Sigmoid colon (tissue), 7 donors: ENCODE measurements around the gene SPON2. TPM values are rescaled to one million over a fixed set of nuclear protein-coding genes. Genes with fewer than 3 reads are reported as not detected.

Experiments used
- DNase-seq: peaks from one replicate; pipeline ENCODE4 v3.0.0-alpha.2; 2019
- H3K27ac ChIP-seq, 4 donors: fragments of 200-600 bp; sonication (generic); one replicate each; pipeline ENCODE4 v1.5.1; 2016 to 2019; ENCODE audit warnings: mild to moderate bottlenecking in 1 of 4
- H3K27me3 ChIP-seq, 3 donors: fragments of 200-600 bp; sonication (generic); one replicate each; pipeline ENCODE4 v1.5.1; 2019; ENCODE audit warnings: mild to moderate bottlenecking in 1 of 3
- H3K36me3 ChIP-seq, 4 donors: fragments of 200-600 bp; sonication (generic); one replicate each; pipeline ENCODE4 v1.5.1; 2016 to 2019
- H3K4me1 ChIP-seq, 4 donors: fragments of 200-600 bp; sonication (generic); one replicate each; pipeline ENCODE4 v1.5.1; 2017 to 2019
- H3K4me3 ChIP-seq, 4 donors: fragments of 200-600 bp; sonication (generic); one replicate each; pipeline ENCODE4 v1.5.1; 2017 to 2019; ENCODE audit warnings: mild to moderate bottlenecking in 2 of 4, moderate library complexity in 1 of 4
- H3K9me3 ChIP-seq, 4 donors: fragments of 200-600 bp in 3 of 4; sonication (generic) in 3 of 4; one replicate each; pipeline versions ENCODE4 v1.5.1 to v1.6.1; 2013 to 2019
- EP300 ChIP-seq, 4 donors: sonication (generic); formaldehyde crosslinking; IDR thresholded peaks; one replicate each; pipeline ENCODE4 v1.6.1; 2017; ENCODE audit warnings: antibody characterized with exemption in 4 of 4
- POLR2A ChIP-seq, 2 donors: fragments of 450-650 bp; IDR thresholded peaks; one replicate each; pipeline ENCODE4 v1.6.1; 2016; ENCODE audit warnings: antibody characterized with exemption in 2 of 2, mild to moderate bottlenecking in 2 of 2, moderate library complexity in 2 of 2
- POLR2AphosphoS5 ChIP-seq, 4 donors: sonication (generic); formaldehyde crosslinking; IDR thresholded peaks; one replicate each; pipeline ENCODE4 v1.6.1; 2017; ENCODE audit warnings: antibody characterized with exemption in 4 of 4
- whole genome bisulfite sequencing, 2 donors: extraction: QIAGEN DNeasy Blood & Tissue Kit; methylation state at CpG; one replicate each; pipeline ENCODE4 v1.1.7; 2013; 5-methylcytosine and 5-hydroxymethylcytosine counted together
- intact Hi-C: fragments of 100-400 bp; cut with DNase I; formaldehyde crosslinking; loops from one replicate; pipeline ENCODE4 v1.15.1; 2023
- polyA plus RNA-seq, 3 donors: library from polyadenylated mRNA; stranded (reverse); fragments of 200-250 nt; gene quantifications; one replicate each; pipeline ENCODE4 v1.2.3, GENCODE V29; 2013
- total RNA-seq, 4 donors: library from RNA; depleted of rRNA; stranded (reverse); fragments of >200 nt; gene quantifications; one replicate each; pipeline ENCODE4 v1.1.0, GENCODE V29; 2016
- TF ChIP-seq, protein P1 (sequence below), 4 experiments: fragments of 450-650 bp in 3 of 4; fragments of 200-600 bp in 1 of 4; IDR thresholded peaks; one replicate each; pipeline ENCODE4 v1.5.1; 2016 to 2019; ENCODE audit warnings: antibody characterized with exemption in 4 of 4, mild to moderate bottlenecking in 3 of 4, moderate library complexity in 2 of 4
- donor health status: healthy with polysubstance abuse.
- donor health status: Bipolar disorder and iron deficiency.
- donor health status: healthy.

Gene SPON2
- total and polyA plus RNA-seq, 7 donors: 8.6 to 165 (median 33.6) TPM

DNA sequence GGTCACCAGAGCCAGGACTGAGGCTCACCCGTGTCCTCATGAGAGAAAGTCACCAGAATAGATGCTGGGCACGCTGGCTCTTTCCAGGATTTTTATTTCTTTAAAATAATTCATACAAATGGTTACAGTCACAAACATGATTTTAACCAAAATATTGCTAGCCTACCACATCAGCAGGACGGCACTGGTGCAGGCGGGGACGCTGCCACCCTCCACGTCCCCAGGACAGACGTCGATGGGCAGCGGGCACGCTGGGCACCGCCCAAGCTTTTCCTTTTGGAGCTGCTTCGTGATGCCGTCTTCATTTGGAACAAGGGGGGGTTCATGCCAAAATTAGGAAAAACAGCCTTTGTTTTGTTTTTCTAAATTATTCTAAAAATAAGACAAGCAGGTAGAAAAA lies 39.0 kb upstream of the SPON2 start:
- WGBS, 2 donors: 92 to 93% methylated on average over 13 of the region's 13 CpGs
- H3K9me3 ChIP-seq: no peaks in the 10 kb centered on the region
- peak overlapping the region in 3 of 4 donors; percentile 68 to 79 (median 78) for H3K27ac ChIP-seq
- no peak overlapping the region for H3K4me3 ChIP-seq
- H3K36me3 ChIP-seq: peaks cover 32 to 43% (median 36%) of the 10 kb centered on the region in 4 donors
- intact Hi-C loops: no loop called here
- H3K27me3 ChIP-seq: no peaks in the 10 kb centered on the region
- DNase-seq: peak; percentile 61
- H3K4me1 ChIP-seq: peaks cover 0 to 68% (median 62%) of the 10 kb centered on the region in 4 donors
- TF ChIP-seq EP300 (IDR thresholded peaks at IDR 0.05) (no peak), POLR2A (IDR thresholded peaks at IDR 0.05) (no peak), POLR2AphosphoS5 (IDR thresholded peaks at IDR 0.05) (no peak)

DNA sequence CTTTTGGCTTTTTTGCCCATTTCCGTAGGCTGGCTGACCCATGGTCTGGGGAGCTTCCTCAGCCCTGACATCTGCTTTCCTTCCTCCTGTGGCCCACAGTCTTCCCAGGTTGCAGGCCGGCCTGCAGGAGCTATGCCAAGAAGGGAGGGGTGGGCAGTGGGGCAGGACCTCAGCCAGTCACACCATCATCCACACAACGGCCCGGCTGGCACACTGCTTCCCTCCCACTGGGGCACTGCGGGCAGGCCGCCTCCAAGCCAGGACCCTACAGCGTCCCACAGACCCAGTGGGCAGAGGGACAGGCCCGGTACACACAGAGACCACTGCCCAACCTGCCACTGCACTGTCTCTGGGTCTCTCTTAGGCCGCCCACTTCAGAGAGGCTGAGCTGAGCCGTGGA lies 38.6 kb upstream of the SPON2 start:
- TF ChIP-seq, protein P1, sequence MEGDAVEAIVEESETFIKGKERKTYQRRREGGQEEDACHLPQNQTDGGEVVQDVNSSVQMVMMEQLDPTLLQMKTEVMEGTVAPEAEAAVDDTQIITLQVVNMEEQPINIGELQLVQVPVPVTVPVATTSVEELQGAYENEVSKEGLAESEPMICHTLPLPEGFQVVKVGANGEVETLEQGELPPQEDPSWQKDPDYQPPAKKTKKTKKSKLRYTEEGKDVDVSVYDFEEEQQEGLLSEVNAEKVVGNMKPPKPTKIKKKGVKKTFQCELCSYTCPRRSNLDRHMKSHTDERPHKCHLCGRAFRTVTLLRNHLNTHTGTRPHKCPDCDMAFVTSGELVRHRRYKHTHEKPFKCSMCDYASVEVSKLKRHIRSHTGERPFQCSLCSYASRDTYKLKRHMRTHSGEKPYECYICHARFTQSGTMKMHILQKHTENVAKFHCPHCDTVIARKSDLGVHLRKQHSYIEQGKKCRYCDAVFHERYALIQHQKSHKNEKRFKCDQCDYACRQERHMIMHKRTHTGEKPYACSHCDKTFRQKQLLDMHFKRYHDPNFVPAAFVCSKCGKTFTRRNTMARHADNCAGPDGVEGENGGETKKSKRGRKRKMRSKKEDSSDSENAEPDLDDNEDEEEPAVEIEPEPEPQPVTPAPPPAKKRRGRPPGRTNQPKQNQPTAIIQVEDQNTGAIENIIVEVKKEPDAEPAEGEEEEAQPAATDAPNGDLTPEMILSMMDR (IDR thresholded peaks at IDR 0.05): no peak
- TF ChIP-seq POLR2AphosphoS5 (IDR thresholded peaks at IDR 0.05) (no peak), EP300 (IDR thresholded peaks at IDR 0.05) (no peak), POLR2A (IDR thresholded peaks at IDR 0.05) (no peak)
- Histone ChIP-seq H3K4me3 (no peak overlapping the region), H3K27ac (peak overlapping the region in 3 of 4 donors; percentile 68 to 79 (median 78)), H3K36me3 (peaks cover 30 to 39% (median 34%) of the 10 kb centered on the region in 4 donors), H3K27me3 (no peaks in the 10 kb centered on the region), H3K9me3 (no peaks in the 10 kb centered on the region), H3K4me1 (peaks cover 0 to 67% (median 63%) of the 10 kb centered on the region in 4 donors)
- intact Hi-C loops: no loop called here
- DNase-seq: peak; percentile 72
- 83 to 87% methylated on average over 10 of the region's 10 CpGs for WGBS, 2 donors

DNA sequence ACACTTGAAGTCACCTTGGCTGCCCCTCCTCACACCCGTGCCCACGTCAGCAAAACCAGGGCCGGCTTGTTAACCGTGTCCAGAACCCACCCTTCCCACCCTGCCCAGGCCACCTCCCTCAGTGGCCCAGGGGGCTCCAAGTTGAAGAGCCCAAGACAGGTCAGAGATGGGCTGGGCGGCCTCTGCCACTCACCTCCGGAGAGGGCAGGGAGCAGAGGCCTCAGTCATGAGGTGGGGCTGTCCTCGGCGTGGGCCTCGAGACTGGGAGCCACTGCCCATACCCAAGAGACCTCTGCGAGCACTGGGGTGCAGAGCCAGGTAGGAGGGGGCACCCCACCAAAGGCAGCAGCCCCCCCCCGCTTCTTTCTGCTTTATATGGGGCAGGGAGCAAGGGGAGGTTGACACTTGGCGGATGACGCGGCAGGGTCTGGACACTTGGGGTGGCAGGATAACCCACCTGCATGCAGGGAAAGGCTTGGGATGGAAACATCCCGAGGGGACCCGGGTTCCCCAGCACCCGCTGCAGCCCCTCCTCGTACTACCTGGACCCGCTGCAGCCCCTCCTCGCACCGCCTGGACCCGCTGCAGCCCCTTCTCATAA lies 38.0 kb upstream of the SPON2 start:
- 84 to 89% methylated on average over 22 of the region's 22 CpGs for WGBS, 2 donors
- Histone ChIP-seq H3K27ac (peak overlapping the region; percentile 68 to 79 (median 74)), H3K9me3 (no peaks in the 10 kb centered on the region), H3K4me1 (peaks cover 0 to 67% (median 61%) of the 10 kb centered on the region in 4 donors), H3K27me3 (no peaks in the 10 kb centered on the region), H3K36me3 (peaks cover 24 to 33% (median 28%) of the 10 kb centered on the region in 4 donors), H3K4me3 (no peak overlapping the region)
- intact Hi-C loops: no loop called here
- DNase-seq: peak; percentile 72
- TF ChIP-seq POLR2A (IDR thresholded peaks at IDR 0.05) (no peak), POLR2AphosphoS5 (IDR thresholded peaks at IDR 0.05) (no peak), EP300 (IDR thresholded peaks at IDR 0.05) (no peak)
- TF ChIP-seq, protein P1 (IDR thresholded peaks at IDR 0.05): no peak

DNA sequence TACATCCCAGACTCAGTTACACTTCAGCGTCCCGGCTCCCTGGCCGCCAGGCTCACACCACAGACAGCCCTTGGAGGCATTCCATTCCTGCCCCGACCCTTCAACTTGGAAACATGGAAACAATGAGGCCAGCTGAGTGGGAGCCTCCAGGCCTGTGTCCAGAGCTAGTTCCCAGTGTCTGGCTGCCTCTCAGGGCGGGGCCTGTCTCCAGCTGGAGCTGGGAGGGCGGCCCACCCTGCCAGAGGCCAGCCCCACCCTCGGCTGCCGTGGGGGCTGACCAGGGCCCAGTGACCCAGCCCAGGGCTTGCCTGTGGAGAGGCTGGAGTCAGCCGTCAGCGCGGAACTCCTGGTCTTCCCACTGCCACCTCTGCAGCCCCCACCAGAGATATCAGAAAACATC lies 37.4 kb upstream of the SPON2 start:
- peak in 1 of 2 donors; percentile 14 for TF ChIP-seq POLR2A (IDR thresholded peaks at IDR 0.05)
- peak in 3 of 4 donors; percentile 48 to 61 (median 52) for TF ChIP-seq POLR2AphosphoS5 (IDR thresholded peaks at IDR 0.05)
- TF ChIP-seq EP300 (IDR thresholded peaks at IDR 0.05): no peak
- TF ChIP-seq, protein P1 (IDR thresholded peaks at IDR 0.05): no peak
- H3K27ac ChIP-seq: peak overlapping the region; percentile 68 to 79 (median 74)
- 66 to 72% methylated on average over 11 of the region's 11 CpGs for WGBS, 2 donors
- intact Hi-C loops: no loop called here
- peaks cover 0 to 67% (median 61%) of the 10 kb centered on the region in 4 donors for H3K4me1 ChIP-seq
- H3K36me3 ChIP-seq: peaks cover 19 to 28% (median 23%) of the 10 kb centered on the region in 4 donors
- DNase-seq: peak; percentile 94
- H3K27me3 ChIP-seq: no peaks in the 10 kb centered on the region
- no peak overlapping the region for H3K4me3 ChIP-seq
- H3K9me3 ChIP-seq: no peaks in the 10 kb centered on the region

DNA sequence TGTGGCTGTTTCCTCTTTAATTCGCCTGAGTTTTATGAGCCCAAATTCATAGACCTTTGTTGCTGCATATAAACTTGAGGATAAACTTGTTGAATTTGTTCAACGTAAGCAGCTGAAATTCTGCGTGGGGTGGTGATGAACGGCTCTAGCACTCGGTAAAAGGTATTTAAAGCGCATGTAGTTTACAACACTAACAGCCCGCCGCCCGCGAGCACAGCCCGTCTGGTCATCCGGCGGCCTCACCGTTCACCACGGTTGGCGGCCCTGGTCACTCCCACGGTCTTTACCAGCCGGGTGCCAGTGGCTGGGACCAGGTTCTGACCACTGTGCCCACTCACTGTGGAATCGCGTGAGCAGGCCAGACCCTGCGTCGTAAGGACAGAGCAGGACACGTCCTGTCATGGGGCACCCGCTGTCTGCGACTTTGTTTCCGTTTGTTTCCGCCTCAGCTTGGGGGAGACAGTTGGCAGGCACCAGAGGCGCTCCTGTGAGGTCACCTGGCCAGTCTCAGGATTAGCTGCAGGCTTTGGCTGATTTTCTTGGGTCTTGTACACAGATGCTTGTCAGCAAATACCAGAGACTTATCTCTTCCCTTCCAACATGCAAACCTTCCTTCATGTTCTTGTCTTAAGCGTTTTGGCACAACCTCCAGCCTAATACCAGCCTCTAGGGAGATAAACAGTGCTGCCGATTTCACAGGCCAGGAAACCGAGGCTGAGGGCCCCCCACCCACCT lies 36.8 kb upstream of the SPON2 start:
- Histone ChIP-seq H3K27me3 (no peaks in the 10 kb centered on the region), H3K9me3 (no peaks in the 10 kb centered on the region), H3K36me3 (peaks cover 12 to 21% (median 17%) of the 10 kb centered on the region in 4 donors), H3K4me1 (peaks cover 0 to 67% (median 61%) of the 10 kb centered on the region in 4 donors), H3K27ac (peak overlapping the region; percentile 68 to 79 (median 74)), H3K4me3 (no peak overlapping the region)
- WGBS, 2 donors: 69 to 79% methylated on average over 31 of the region's 31 CpGs
- TF ChIP-seq, protein P1 (IDR thresholded peaks at IDR 0.05): no peak
- peak in 3 of 4 donors; percentile 23 to 38 (median 26) for TF ChIP-seq POLR2AphosphoS5 (IDR thresholded peaks at IDR 0.05)
- DNase-seq: peak; percentile 73
- intact Hi-C loops: no loop called here
